H1 (cell line): Measurements from ENCODE around the gene UBXN11. TPM values are rescaled to one million over a fixed set of nuclear protein-coding genes. Genes with fewer than 3 reads are reported as not detected.

ENCODE experiments used
- CTCF ChIA-PET: fragments of 300-600 bp; sonication (Branson Sonifier 250); formaldehyde crosslinking; loops from one replicate; lab custom pipeline; 2021; ENCODE audit not compliant: partially characterized antibody; lab: Charles Lee
- POLR2A ChIA-PET: fragments of 300-600 bp; sonication (Branson Sonifier 250); formaldehyde crosslinking; loops from one replicate; lab custom pipeline; 2021; ENCODE audit warnings: inconsistent platforms; ENCODE audit not compliant: partially characterized antibody; lab: Charles Lee
- DNase-seq, 2 experiments: peaks; one replicate each; pipeline versions ENCODE4 v3.0.0 to v3.0.0-alpha.2; 2010 to 2022; ENCODE audit warnings: low spot score in 2 of 2, low read depth in 1 of 2, mixed read lengths in 1 of 2
- FAIRE-seq: peaks from 2 replicates; lab custom pipeline; 2011; peaks lifted over from hg19 to GRCh38; lab: Jason Lieb, UNC
- H2AFZ ChIP-seq: 2 replicates; pipeline ENCODE4 v1.8.1; 2012; ENCODE audit warnings: low read length, inconsistent platforms
- H2AK5ac ChIP-seq: 2 replicates; pipeline ENCODE4 v1.6.1; 2013; ENCODE audit warnings: low read depth, low read length
- H2BK120ac ChIP-seq: replicated peaks from 2 replicates; pipeline ENCODE3; 2013; ENCODE audit warnings: low read depth, low read length, inconsistent platforms
- H2BK12ac ChIP-seq: 2 replicates; pipeline ENCODE4 v1.6.1; 2013; ENCODE audit warnings: low read depth, low read length
- H2BK15ac ChIP-seq: 2 replicates; pipeline ENCODE4 v1.6.1; 2013; ENCODE audit warnings: low read length
- H2BK20ac ChIP-seq: 2 replicates; pipeline ENCODE4 v1.6.1; 2013; ENCODE audit warnings: low read length
- H2BK5ac ChIP-seq: 2 replicates; pipeline ENCODE4 v1.6.1; 2013; ENCODE audit warnings: low read depth, low read length
- H3K14ac ChIP-seq: 2 replicates; pipeline ENCODE4 v1.6.1; 2013; ENCODE audit warnings: inconsistent platforms; ENCODE audit not compliant: insufficient read length
- H3K18ac ChIP-seq: 2 replicates; pipeline ENCODE4 v1.6.1; 2013; ENCODE audit warnings: low read length; ENCODE audit errors: extremely low read depth
- H3K23ac ChIP-seq: 2 replicates; pipeline ENCODE4 v1.6.1; 2013; ENCODE audit warnings: inconsistent platforms; ENCODE audit not compliant: insufficient read length
- H3K23me2 ChIP-seq: 2 replicates; pipeline ENCODE4 v1.6.1; 2013; ENCODE audit warnings: low read depth, low read length
- H3K27ac ChIP-seq: 2 replicates; pipeline ENCODE4 v1.6.1; 2011; ENCODE audit warnings: low read depth, low read length, inconsistent platforms
- H3K27me3 ChIP-seq, 4 experiments: replicated peaks in 1 of 4; 1 replicate in 1 of 4; 2 replicates in 3 of 4; pipeline versions ENCODE4 v1.6.1 to v1.8.1; 2011 to 2013; ENCODE audit warnings: low read length in 3 of 4, mild to moderate bottlenecking in 3 of 4, inconsistent platforms in 2 of 4, mixed read lengths in 2 of 4, moderate library complexity in 1 of 4; ENCODE audit not compliant: control insufficient read depth in 3 of 4, insufficient read depth in 3 of 4; ENCODE audit errors: extremely low read depth in 1 of 4
- H3K36me3 ChIP-seq, 4 experiments: 2 replicates each; pipeline versions ENCODE4 v1.6.1 to v1.8.1; 2011 to 2013; ENCODE audit warnings: mild to moderate bottlenecking in 4 of 4, low read length in 3 of 4, moderate library complexity in 2 of 4, control low read depth in 1 of 4, inconsistent platforms in 1 of 4; ENCODE audit not compliant: insufficient read depth in 4 of 4, control insufficient read depth in 2 of 4
- H3K4ac ChIP-seq: replicated peaks from 2 replicates; pipeline ENCODE3; 2013; ENCODE audit warnings: low read length, low read depth, mixed read lengths, inconsistent platforms; ENCODE audit not compliant: insufficient read length
- H3K4me1 ChIP-seq, 4 experiments: replicated peaks in 1 of 4; 1 replicate in 1 of 4; 2 replicates in 3 of 4; pipeline versions ENCODE4 v1.6.1 to v1.8.1; 2011 to 2013; ENCODE audit warnings: low read length in 3 of 4, inconsistent platforms in 2 of 4, mixed read lengths in 1 of 4; ENCODE audit not compliant: insufficient read depth in 4 of 4, control insufficient read depth in 3 of 4
- H3K4me2 ChIP-seq, 2 experiments: 2 replicates each; pipeline versions ENCODE4 v1.6.1 to v1.8.1; 2011 to 2013; ENCODE audit warnings: low read depth in 2 of 2, low read length in 2 of 2, control low read depth in 1 of 2, inconsistent platforms in 1 of 2, mild to moderate bottlenecking in 1 of 2; ENCODE audit not compliant: insufficient read depth in 1 of 2
- H3K4me3 ChIP-seq, 4 experiments: fragments of 200-600, 300-600 bp in 1 of 4; sonication (generic), shearing (Covaris generic), sonication (Bioruptor Twin) in 1 of 4; 2 replicates each; pipeline versions ENCODE4 v1.5.1 to v1.8.1; 2011 to 2016; ENCODE audit warnings: low read length in 4 of 4, low read depth in 3 of 4, control low read depth in 2 of 4, inconsistent platforms in 2 of 4, mild to moderate bottlenecking in 2 of 4, mixed read lengths in 1 of 4, moderate library complexity in 1 of 4; ENCODE audit not compliant: insufficient read depth in 2 of 4; ENCODE audit errors: extremely low read depth in 1 of 4
- H3K56ac ChIP-seq: replicated peaks from 2 replicates; pipeline ENCODE3; 2013; ENCODE audit warnings: low read depth, mild to moderate bottlenecking, mixed read lengths, low read length, inconsistent platforms; ENCODE audit not compliant: insufficient read length
- H3K79me1 ChIP-seq: 2 replicates; pipeline ENCODE4 v1.6.1; 2013; ENCODE audit warnings: low read depth, low read length, control low read depth
- H3K79me2 ChIP-seq, 2 experiments: 2 replicates each; pipeline versions ENCODE4 v1.6.1 to v1.8.1; 2012 to 2013; ENCODE audit warnings: low read length in 2 of 2, mild to moderate bottlenecking in 2 of 2, inconsistent platforms in 1 of 2; ENCODE audit not compliant: insufficient read depth in 2 of 2, control insufficient read depth in 1 of 2
- H3K9ac ChIP-seq, 4 experiments: replicated peaks in 1 of 4; 1 replicate in 1 of 4; 2 replicates in 3 of 4; pipeline versions ENCODE4 v1.6.1 to v1.8.1; 2011 to 2013; ENCODE audit warnings: low read depth in 3 of 4, low read length in 3 of 4, control low read depth in 2 of 4, mild to moderate bottlenecking in 2 of 4, moderate library complexity in 2 of 4, inconsistent platforms in 1 of 4; ENCODE audit errors: extremely low read depth in 1 of 4
- H3K9me3 ChIP-seq, 2 experiments: 2 replicates each; pipeline versions ENCODE4 v1.6.1 to v1.8.1; 2012 to 2013; ENCODE audit warnings: mild to moderate bottlenecking in 2 of 2, moderate library complexity in 2 of 2, control low read depth in 1 of 2, inconsistent platforms in 1 of 2, low read depth in 1 of 2, low read length in 1 of 2, mixed read lengths in 1 of 2; ENCODE audit not compliant: insufficient read depth in 2 of 2
- H4K20me1 ChIP-seq, 2 experiments: replicated peaks in 1 of 2; 2 replicates each; pipeline versions ENCODE3 to v1.8.1; 2011 to 2013; ENCODE audit warnings: inconsistent platforms in 2 of 2, low read length in 2 of 2, mild to moderate bottlenecking in 1 of 2; ENCODE audit not compliant: insufficient read depth in 2 of 2, control insufficient read depth in 1 of 2
- H4K5ac ChIP-seq: 2 replicates; pipeline ENCODE4 v1.6.1; 2013; ENCODE audit warnings: low read length, low read depth, mixed read lengths, inconsistent platforms; ENCODE audit not compliant: insufficient read length
- H4K8ac ChIP-seq: 2 replicates; pipeline ENCODE4 v1.8.0; 2013; ENCODE audit warnings: mild to moderate bottlenecking, moderate library complexity, low read length, inconsistent platforms; ENCODE audit not compliant: insufficient read depth; ENCODE audit errors: extremely low read depth
- H4K91ac ChIP-seq: replicated peaks from 2 replicates; pipeline ENCODE3; 2013; ENCODE audit warnings: low read length, mixed read lengths, inconsistent platforms; ENCODE audit not compliant: insufficient read length
- BACH1 ChIP-seq: IDR thresholded peaks from 2 replicates; pipeline ENCODE4 v1.6.1; 2012; ENCODE audit warnings: low read length, improper control_type of control experiment
- CREB1 ChIP-seq: IDR thresholded peaks from 2 replicates; pipeline ENCODE4 v1.6.1; 2012; ENCODE audit warnings: inconsistent platforms
- CTBP2 ChIP-seq: IDR thresholded peaks from 2 replicates; pipeline ENCODE4 v1.7.0; 2011; ENCODE audit warnings: borderline replicate concordance, mild to moderate bottlenecking, moderate library complexity, mixed read lengths, low read length; ENCODE audit not compliant: insufficient read depth, insufficient read length
- HDAC6 ChIP-seq: IDR thresholded peaks from one replicate; pipeline ENCODE4 v1.7.1; 2012; ENCODE audit warnings: low read depth, mild to moderate bottlenecking, inconsistent platforms, low read length, moderate library complexity
- KDM5A ChIP-seq: fragments of 200-600 bp; IDR thresholded peaks from 2 replicates; pipeline ENCODE4 v1.7.1; 2012; ENCODE audit warnings: mild to moderate bottlenecking, low read length, inconsistent platforms, mixed read lengths
- SP2 ChIP-seq: IDR thresholded peaks from 2 replicates; pipeline ENCODE4 v1.6.1; 2012; ENCODE audit warnings: mild to moderate bottlenecking, low read length, inconsistent platforms
- YY1 ChIP-seq: IDR thresholded peaks from 2 replicates; pipeline ENCODE4 v1.6.1; 2011; ENCODE audit warnings: low read depth, mild to moderate bottlenecking, low read length
- WGBS, 2 experiments: shearing (Covaris generic) in 1 of 2; methylation state at CpG; one replicate each; pipeline versions ENCODE4 v1.1.6 to v1.1.7; 2013 to 2015; ENCODE audit warnings: low lambda C conversion rate in 2 of 2, mixed read lengths in 2 of 2, inconsistent platforms in 1 of 2, low coverage in 1 of 2, missing lambda C conversion rate in 1 of 2; ENCODE audit not compliant: insufficient replicate concordance in 2 of 2, insufficient coverage in 1 of 2, insufficient read length in 1 of 2; ENCODE audit errors: extremely low coverage in 1 of 2, missing lambda C conversion rate in 1 of 2; 5-methylcytosine and 5-hydroxymethylcytosine counted together
- polyA plus RNA-seq, 7 experiments: library from polyadenylated mRNA; depleted of rRNA in 3 of 7; stranded (reverse) in 5 of 7; unstranded in 2 of 7; fragments of >200 nt in 5 of 7; fragments of 200-250 nt in 2 of 7; gene quantifications; 1 replicate in 5 of 7; 2 replicates in 1 of 7; 4 replicates in 1 of 7; pipeline versions ENCODE4 v1.2.1 to v1.2.3, GENCODE V29; 2011 to 2013; ENCODE audit warnings: missing spikeins in 2 of 7, mixed read lengths in 2 of 7
- total RNA-seq: library from RNA; stranded (reverse); fragmentation: NEBNext Ultra II Directional; extraction: Animal tissue kit (Norgen Biotek cat#: 25700); gene quantifications from 2 replicates; pipeline ENCODE4 v1.2.1, GENCODE V29; 2021
- TF ChIP-seq, protein P1 (sequence below): IDR thresholded peaks from 2 replicates; pipeline ENCODE4 v1.6.1; 2011; ENCODE audit warnings: low read depth, mild to moderate bottlenecking, low read length; ENCODE audit not compliant: insufficient read depth

The UBXN11 gene
- total and polyA plus RNA-seq, 2 of the 8 experiments (the other 6 are each of a cell fraction or from before 2014, with no cell fraction given): 6.3 to 10.4 TPM

DNA sequence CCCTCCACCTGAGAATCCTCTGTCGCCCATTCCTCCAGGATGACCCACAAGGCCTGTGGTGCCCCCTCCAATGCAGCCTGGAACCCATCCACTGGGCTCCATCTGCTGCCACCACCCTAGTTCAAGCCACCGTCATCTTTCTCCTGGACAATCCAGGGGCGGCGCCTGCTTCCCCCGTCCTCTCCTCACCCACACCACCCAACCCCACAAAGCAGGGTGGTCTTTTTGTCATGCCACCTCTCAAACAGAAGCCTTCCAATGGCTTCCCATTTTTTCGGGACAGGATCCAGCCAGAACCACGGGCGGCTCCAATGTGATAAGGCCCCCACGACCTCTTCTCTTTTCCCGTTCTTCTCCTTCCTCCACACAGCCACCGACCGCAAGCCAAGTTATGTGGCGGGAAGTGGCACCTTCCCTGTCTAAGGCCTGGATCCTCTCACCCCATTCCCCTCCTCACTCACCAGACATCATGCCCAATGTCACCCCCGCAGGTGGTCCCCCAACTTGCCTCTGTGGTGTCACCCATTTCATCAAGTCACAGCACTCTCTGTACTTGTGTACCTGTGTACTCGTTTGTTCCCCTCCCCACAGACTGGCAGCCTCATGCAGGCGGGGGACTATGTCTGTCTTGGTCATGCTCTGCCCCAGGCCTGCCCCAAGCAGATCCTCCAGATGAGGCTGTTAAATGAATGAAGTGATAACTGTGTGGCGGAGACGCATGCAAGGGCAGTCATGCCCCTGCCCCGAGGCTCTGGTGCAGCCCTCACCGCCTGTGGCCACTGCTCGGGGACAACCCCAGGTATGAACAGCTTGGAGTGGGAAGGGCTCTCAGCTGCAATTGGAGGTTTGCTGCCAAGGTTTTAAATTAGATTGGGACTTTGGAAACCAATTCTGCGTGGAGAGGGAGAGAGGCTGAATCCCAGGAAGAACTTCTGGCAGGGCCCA, 11.0 kb downstream of the UBXN11 start:
- Histone ChIP-seq H3K18ac (no peak overlapping the region), H3K79me1 (no peaks in the 10 kb centered on the region), H2BK12ac (no peak overlapping the region), H4K5ac (no peak overlapping the region), H2BK120ac (no peak overlapping the region), H3K36me3 (no peaks in the 10 kb centered on the region), H2BK5ac (no peak overlapping the region; the same call in 1 of the 2 replicates), H4K8ac (no peak overlapping the region), H3K56ac (no peak overlapping the region), H2BK20ac (no peak overlapping the region), H3K4me2 (no peak overlapping the region), H3K4ac (no peak overlapping the region), H2AK5ac (no peak overlapping the region)
- ChIA-PET POLR2A (interaction anchor here (0.5 to 1.1 kb wide), 3 partner anchors 26 to 158 kb away, joined by 3 read pairs; partner anchors contain the start of gene LIN28A), CTCF (interaction anchor here (0.6 to 57.0 kb wide), 6 partner anchors 2 to 566 kb away, joined by 3 to 1530 read pairs (median 3); partner anchors contain the start of genes CD52, SH3BGRL3 and UBXN11)
- 78% methylated on average over 22 of the region's 22 CpGs; no CpG with 5 or more reads in 1 of the 2 experiments for WGBS, 2 experiments
- FAIRE-seq (no peak), DNase-seq (no peak)
- no peak for TF ChIP-seq YY1
- TF ChIP-seq CTBP2: no peak
- no peak for TF ChIP-seq CREB1
- TF ChIP-seq SP2: no peak
- TF ChIP-seq, protein P1, sequence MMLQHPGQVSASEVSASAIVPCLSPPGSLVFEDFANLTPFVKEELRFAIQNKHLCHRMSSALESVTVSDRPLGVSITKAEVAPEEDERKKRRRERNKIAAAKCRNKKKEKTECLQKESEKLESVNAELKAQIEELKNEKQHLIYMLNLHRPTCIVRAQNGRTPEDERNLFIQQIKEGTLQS: no peak
- no peak for TF ChIP-seq BACH1
- TF ChIP-seq KDM5A: no peak
- TF ChIP-seq HDAC6: no peak
- TF ChIP-seq, all 59 proteins: peak for 0
- Histone ChIP-seq H3K4me1 (peaks cover 0 to 11% (median 8%) of the 10 kb centered on the region in 4 experiments; a peak in 6 of 7 replicates), H4K20me1 (peaks cover 0 to 3% of the 10 kb centered on the region in 2 experiments), H3K27ac (no peak overlapping the region), H3K14ac (no peak overlapping the region), H3K9me3 (no peaks in the 10 kb centered on the region), H3K23me2 (no peaks in the 10 kb centered on the region), H3K23ac (no peak overlapping the region), H3K9ac (no peak overlapping the region), H3K79me2 (no peaks in the 10 kb centered on the region), H2AFZ (no peak overlapping the region), H4K91ac (no peak overlapping the region), H3K27me3 (no peaks in the 10 kb centered on the region), H3K4me3 (no peak overlapping the region), H2BK15ac (no peak overlapping the region)
